Body of pancreas (tissue), 4 donors: ENCODE measurements around the gene MFAP4. TPM values are rescaled to one million over a fixed set of nuclear protein-coding genes. Genes with fewer than 3 reads are reported as not detected.

Source experiments
- ATAC-seq: fragments of 150-250 bp; one replicate; pipeline ENCODE4 v1.9.1; 2016
- DNase-seq, 4 donors: peaks; one replicate each; pipeline ENCODE4 v3.0.0-alpha.2; 2019
- H3K27ac ChIP-seq, 4 donors: fragments of 200-600 bp; sonication (generic); 1 replicate in 3 of 4; 2 replicates in 1 of 4; pipeline versions ENCODE4 v1.5.1 to v1.6.1; 2016 to 2019; ENCODE audit warnings: mild to moderate bottlenecking in 1 of 4, mixed read lengths in 1 of 4, moderate library complexity in 1 of 4
- H3K27me3 ChIP-seq, 2 donors: fragments of 200-600 bp; sonication (generic); one replicate each; pipeline ENCODE4 v1.6.0; 2016; ENCODE audit warnings: mild to moderate bottlenecking in 1 of 2
- H3K36me3 ChIP-seq, 2 donors: fragments of 200-600 bp; sonication (generic); replicated peaks in 1 of 2; 2 replicates each; pipeline ENCODE4 v1.5.1; 2016; ENCODE audit warnings: low read depth in 2 of 2; ENCODE audit not compliant: insufficient read depth in 1 of 2
- H3K4me1 ChIP-seq: fragments of 200-600 bp; sonication (generic); one replicate; pipeline ENCODE4 v1.6.0; 2016
- H3K4me3 ChIP-seq, 2 donors: fragments of 200-600 bp; sonication (generic); 1 replicate in 1 of 2; 2 replicates in 1 of 2; pipeline ENCODE4 v1.5.1; 2016 to 2019
- H3K9me3 ChIP-seq, 3 donors: fragments of 200-600 bp; sonication (generic); 1 replicate in 2 of 3; 2 replicates in 1 of 3; pipeline ENCODE4 v1.5.1; 2016
- POLR2A ChIP-seq, 3 donors: fragments of 450-650 bp; IDR thresholded peaks; one replicate each; pipeline ENCODE4 v1.6.1; 2016; ENCODE audit warnings: antibody characterized with exemption in 3 of 3, mild to moderate bottlenecking in 2 of 3
- WGBS, 2 donors: methylation state at CpG; one replicate each; pipeline ENCODE4 v1.1.5; 2017; 5-methylcytosine and 5-hydroxymethylcytosine counted together
- intact Hi-C: fragments of 100-400 bp; cut with DNase I; formaldehyde crosslinking; loops from one replicate; pipeline ENCODE4 v1.15.1; 2023
- total RNA-seq, 2 donors: library from RNA; depleted of rRNA; stranded (reverse); fragments of >200 nt; gene quantifications; one replicate each; pipeline ENCODE4 v1.1.0, GENCODE V29; 2016
- TF ChIP-seq, protein P1 (sequence below), 7 experiments: fragments of 450-650 bp in 4 of 7; fragments of 200-600 bp in 3 of 7; sonication (generic) in 3 of 7; IDR thresholded peaks; one replicate each; pipeline ENCODE4 v1.5.1; 2016 to 2019; ENCODE audit warnings: antibody characterized with exemption in 7 of 7

MFAP4 gene
- total RNA-seq, 2 donors from 2014 or later: 25.7 to 35.3 TPM

- TF ChIP-seq POLR2A (IDR thresholded peaks at IDR 0.05): no peak
- TF ChIP-seq, protein P1, sequence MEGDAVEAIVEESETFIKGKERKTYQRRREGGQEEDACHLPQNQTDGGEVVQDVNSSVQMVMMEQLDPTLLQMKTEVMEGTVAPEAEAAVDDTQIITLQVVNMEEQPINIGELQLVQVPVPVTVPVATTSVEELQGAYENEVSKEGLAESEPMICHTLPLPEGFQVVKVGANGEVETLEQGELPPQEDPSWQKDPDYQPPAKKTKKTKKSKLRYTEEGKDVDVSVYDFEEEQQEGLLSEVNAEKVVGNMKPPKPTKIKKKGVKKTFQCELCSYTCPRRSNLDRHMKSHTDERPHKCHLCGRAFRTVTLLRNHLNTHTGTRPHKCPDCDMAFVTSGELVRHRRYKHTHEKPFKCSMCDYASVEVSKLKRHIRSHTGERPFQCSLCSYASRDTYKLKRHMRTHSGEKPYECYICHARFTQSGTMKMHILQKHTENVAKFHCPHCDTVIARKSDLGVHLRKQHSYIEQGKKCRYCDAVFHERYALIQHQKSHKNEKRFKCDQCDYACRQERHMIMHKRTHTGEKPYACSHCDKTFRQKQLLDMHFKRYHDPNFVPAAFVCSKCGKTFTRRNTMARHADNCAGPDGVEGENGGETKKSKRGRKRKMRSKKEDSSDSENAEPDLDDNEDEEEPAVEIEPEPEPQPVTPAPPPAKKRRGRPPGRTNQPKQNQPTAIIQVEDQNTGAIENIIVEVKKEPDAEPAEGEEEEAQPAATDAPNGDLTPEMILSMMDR (IDR thresholded peaks at IDR 0.05): no peak
- H3K27me3 ChIP-seq: no peaks in the 10 kb centered on the region
- intact Hi-C loops: loop anchor here (5.0 kb wide), 1 partner anchor 82 kb away; no protein-coding TSS in a partner anchor
- no peaks in the 10 kb centered on the region for H3K9me3 ChIP-seq
- DNase-seq: no peak
- H3K36me3 ChIP-seq: no peaks in the 10 kb centered on the region
- H3K4me3 ChIP-seq: no peak overlapping the region
- no peak overlapping the region for H3K27ac ChIP-seq
- 45 to 65% methylated on average over 4 to 14 of the region's 14 CpGs for WGBS, 2 donors
- H3K4me1 ChIP-seq: peaks cover 26% of the 10 kb centered on the region
- no peak for ATAC-seq
Measured at GRCh38 chr17:19364699-19365498, 22.1 kb downstream of the MFAP4 start.

DNA sequence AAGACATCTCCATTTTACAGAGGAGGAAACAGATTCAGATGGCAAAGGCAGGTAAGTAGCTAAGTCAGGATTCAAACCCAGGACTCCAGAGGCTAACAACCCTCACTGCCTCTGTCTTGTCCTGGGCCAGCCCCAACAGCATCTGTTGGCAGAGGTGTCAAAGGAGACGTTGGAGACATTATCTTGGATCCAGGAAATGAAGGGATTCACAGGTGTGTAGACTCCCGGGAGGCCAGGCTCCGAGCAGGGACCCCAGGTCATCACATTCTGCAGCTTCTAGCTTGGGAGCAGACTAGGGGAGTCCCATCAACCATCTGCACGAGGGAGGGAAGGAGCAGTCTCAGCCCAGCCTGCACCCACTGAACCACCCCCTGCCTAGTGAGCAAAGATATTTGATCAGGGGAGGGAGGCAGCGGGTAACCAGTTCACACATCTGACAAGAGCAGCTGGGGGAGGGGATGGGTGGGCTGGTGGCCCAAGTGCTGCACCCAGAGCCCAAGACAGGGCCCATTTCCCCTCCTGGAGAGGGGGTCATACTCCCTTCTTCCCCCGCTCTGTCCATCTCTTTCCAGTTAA is 23.4 kb downstream of the MFAP4 start:
- Histone ChIP-seq H3K9me3 (no peaks in the 10 kb centered on the region), H3K27ac (no peak overlapping the region), H3K4me3 (no peak overlapping the region), H3K4me1 (peaks cover 26% of the 10 kb centered on the region), H3K27me3 (no peaks in the 10 kb centered on the region), H3K36me3 (no peaks in the 10 kb centered on the region)
- TF ChIP-seq POLR2A (IDR thresholded peaks at IDR 0.05): no peak
- TF ChIP-seq, protein P1 (IDR thresholded peaks at IDR 0.05): no peak
- no peak for DNase-seq
- no peak for ATAC-seq
- intact Hi-C loops: no loop called here
- WGBS, 2 donors: 48 to 77% methylated on average over 3 to 6 of the region's 6 CpGs

DNA sequence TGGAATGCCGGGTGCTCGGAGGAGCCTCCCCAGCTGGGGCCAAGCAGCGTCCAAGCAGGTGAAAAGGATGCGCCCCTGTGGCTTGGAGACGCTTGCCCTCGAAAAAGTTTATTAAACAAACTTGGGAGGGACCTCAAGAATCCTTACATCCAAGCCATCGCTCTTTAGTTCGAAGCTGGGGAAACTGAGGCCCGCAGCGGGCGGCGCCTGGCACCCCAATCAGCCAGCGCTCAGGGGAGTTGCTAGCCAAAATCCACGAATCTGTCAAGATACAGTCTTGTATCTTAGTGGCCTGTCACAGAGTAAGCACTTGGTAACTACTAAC is 23.9 kb downstream of the MFAP4 start:
- peaks cover 26% of the 10 kb centered on the region for H3K4me1 ChIP-seq
- H3K36me3 ChIP-seq: no peaks in the 10 kb centered on the region
- no peak for TF ChIP-seq POLR2A (IDR thresholded peaks at IDR 0.05)
- TF ChIP-seq, protein P1 (IDR thresholded peaks at IDR 0.05): no peak
- H3K27me3 ChIP-seq: no peaks in the 10 kb centered on the region
- no peak for ATAC-seq
- no peak for DNase-seq
- H3K9me3 ChIP-seq: no peaks in the 10 kb centered on the region
- H3K27ac ChIP-seq: peak overlapping the region; percentile 53 to 87 (median 86)
- intact Hi-C loops: no loop called here
- 18 to 20% methylated on average over 4 to 14 of the region's 14 CpGs for WGBS, 2 donors
- H3K4me3 ChIP-seq: peak overlapping the region in 1 of 2 donors; percentile 46

DNA sequence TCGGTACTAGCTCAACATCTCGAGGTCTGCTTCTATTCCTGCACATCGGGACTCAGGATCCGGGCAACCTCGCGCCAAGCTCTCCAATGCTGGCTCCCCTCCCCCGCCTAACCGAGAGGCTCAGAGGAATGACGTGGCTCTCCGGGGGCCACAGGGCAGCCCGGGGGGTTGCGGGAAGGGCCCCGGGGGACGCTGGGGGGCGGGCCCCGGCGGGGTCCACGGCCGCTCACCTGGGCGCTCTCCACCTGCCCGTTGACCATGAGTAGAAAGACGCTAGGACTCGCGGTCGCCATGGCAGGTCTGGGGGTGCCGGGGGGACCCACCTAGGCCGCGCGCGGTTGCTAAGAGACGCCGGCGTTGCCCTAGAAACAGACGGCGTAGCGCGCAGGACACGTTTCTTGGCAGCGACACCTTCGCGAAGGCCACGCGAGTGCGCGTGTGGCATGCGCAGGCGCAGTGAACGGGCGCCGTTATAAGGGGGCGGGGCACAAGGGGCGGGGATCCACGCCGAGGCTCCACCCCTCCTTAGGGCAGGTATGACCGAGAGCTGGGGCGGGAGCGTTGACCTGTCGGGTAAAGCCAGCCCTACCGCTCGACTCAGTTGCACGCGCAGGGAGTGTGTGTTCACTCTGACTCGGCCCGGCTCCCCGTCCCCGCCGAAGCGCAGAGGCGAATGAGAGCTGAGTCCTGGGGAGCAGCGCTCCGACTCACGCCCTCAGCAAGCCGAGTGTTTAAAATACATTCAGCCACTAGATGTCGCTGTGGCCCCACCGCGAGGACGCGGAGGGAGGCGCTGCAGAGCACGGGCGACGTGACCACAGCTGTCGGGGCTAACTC is 24.5 kb downstream of the MFAP4 start, which contains the start of gene B9D1:
Gene B9D1 (minus strand): TSS at position 447 of the 837 bp plus-strand sequence. CDS start 154 bp downstream, at position 293.
- intact Hi-C loops: no loop called here
- Histone ChIP-seq H3K4me3 (peak within 1 kb of the TSS; percentile 41 to 46), H3K27ac (peak within 1 kb of the TSS; percentile 53 to 87 (median 86)), H3K9me3 (no peaks in the 10 kb centered on the region), H3K4me1 (peaks cover 26% of the 10 kb centered on the region), H3K27me3 (no peaks in the 10 kb centered on the region), H3K36me3 (no peaks in the 10 kb centered on the region)
- ATAC-seq: peak; percentile 96
- 0% methylated on average over 5 to 83 of the region's 83 CpGs for WGBS, 2 donors
- peak in 2 of 3 donors; percentile 40 to 43 for TF ChIP-seq POLR2A (IDR thresholded peaks at IDR 0.05)
- TF ChIP-seq, protein P1 (IDR thresholded peaks at IDR 0.05): peak; percentile 92 to 99 (median 99)
- DNase-seq: peak; percentile 95 to 96 (median 96)
